GM12878 (cell line): Measurements from ENCODE around the gene DCTPP1. TPM values are rescaled to one million over a fixed set of nuclear protein-coding genes. Genes with fewer than 3 reads are reported as not detected.

Source experiments
- BACH1 ChIP-seq: fragments of 450-650 bp; IDR thresholded peaks from 2 replicates; pipeline ENCODE4 v1.6.1; 2017; ENCODE audit warnings: mild to moderate bottlenecking, borderline replicate concordance
- CBFB ChIP-seq: IDR thresholded peaks from 2 replicates; pipeline ENCODE4 v1.6.1; 2016; ENCODE audit warnings: antibody characterized with exemption, low read depth
- CBX3 ChIP-seq: fragments of 200-600 bp; sonication (generic); IDR thresholded peaks from 2 replicates; pipeline ENCODE4 v1.6.1; 2016; ENCODE audit warnings: low read depth, borderline replicate concordance
- EGR1 ChIP-seq, 2 experiments: IDR thresholded peaks; 1 replicate in 1 of 2; 2 replicates in 1 of 2; pipeline ENCODE4 v1.6.1; 2011 to 2012; ENCODE audit warnings: low read depth in 2 of 2, low read length in 2 of 2, borderline replicate concordance in 1 of 2, mild to moderate bottlenecking in 1 of 2, moderate library complexity in 1 of 2
- ESRRA ChIP-seq: IDR thresholded peaks from 2 replicates; pipeline ENCODE4 v1.6.1; 2012; ENCODE audit warnings: mild to moderate bottlenecking, low read length, improper control_type of control experiment
- MEF2B ChIP-seq: fragments of 450-650 bp; IDR thresholded peaks from 2 replicates; pipeline ENCODE4 v1.6.1; 2018; ENCODE audit warnings: mild to moderate bottlenecking, moderate library complexity; ENCODE audit not compliant: partially characterized antibody, poor library complexity, severe bottlenecking
- POLR2AphosphoS2 ChIP-seq: IDR thresholded peaks from 2 replicates; pipeline ENCODE4 v1.6.1; 2011; ENCODE audit warnings: low read depth, mild to moderate bottlenecking, low read length, improper control_type of control experiment, moderate library complexity
- RCOR1 ChIP-seq: conservative IDR thresholded peaks from 2 replicates; pipeline ENCODE4 v1.6.1; 2012; ENCODE audit warnings: low read depth, low read length, improper control_type of control experiment
- RELA ChIP-seq: fragments of 450-650 bp; IDR thresholded peaks from 2 replicates; pipeline ENCODE4 v1.8.0; 2014; ENCODE audit warnings: borderline replicate concordance; ENCODE audit not compliant: partially characterized antibody
- REST ChIP-seq: IDR thresholded peaks from 2 replicates; pipeline ENCODE4 v1.6.1; 2012; ENCODE audit warnings: mild to moderate bottlenecking, low read depth, low read length
- STAT1 ChIP-seq: fragments of 450-650 bp; conservative IDR thresholded peaks from 2 replicates; pipeline ENCODE4 v1.6.1; 2014; ENCODE audit warnings: antibody characterized with exemption, mild to moderate bottlenecking
- ZNF207 ChIP-seq: fragments of 450-650 bp; IDR thresholded peaks from 2 replicates; pipeline ENCODE4 v1.6.1; 2014; ENCODE audit warnings: antibody characterized with exemption, mild to moderate bottlenecking, borderline replicate concordance
- polyA plus RNA-seq, 11 experiments: library from polyadenylated mRNA; depleted of rRNA in 4 of 11; unstranded in 6 of 11; stranded (reverse) in 5 of 11; fragments of >200 nt; fragmentation: Nextera tagmentation in 4 of 11; fragmentation: Illumina TruSeq in 1 of 11; extraction: Ambion mirVana in 4 of 11; extraction: Trizol in 1 of 11; gene quantifications; 1 replicate in 1 of 11; 2 replicates in 10 of 11; pipeline versions ENCODE4 v1.2.1 to v1.2.3, GENCODE V29; 2011 to 2016; ENCODE audit warnings: inconsistent platforms in 2 of 11, missing spikeins in 2 of 11, low read depth in 1 of 11
- total RNA-seq, 4 experiments: library from RNA; depleted of rRNA in 3 of 4; stranded (reverse); fragments of >200 nt in 3 of 4; fragmentation: Illumina TruSeq in 1 of 4; extraction: Trizol in 1 of 4; gene quantifications; 2 replicates each; pipeline versions ENCODE4 v1.2.1 to v1.2.3, GENCODE V29; 2013 to 2021
- TF ChIP-seq, protein P1 (sequence below), 3 experiments: IDR thresholded peaks in 2 of 3; conservative IDR thresholded peaks in 1 of 3; 2 replicates each; pipeline ENCODE4 v1.5.1; 2011; ENCODE audit warnings: low read depth in 3 of 3, low read length in 3 of 3, mild to moderate bottlenecking in 3 of 3, control low read depth in 2 of 3, moderate library complexity in 2 of 3, inconsistent platforms in 1 of 3, mixed read lengths in 1 of 3; ENCODE audit not compliant: control insufficient read depth in 2 of 3, insufficient read depth in 1 of 3; ENCODE audit errors: extremely low read depth in 1 of 3
- TF ChIP-seq, protein P2 (sequence below): IDR thresholded peaks from 2 replicates; pipeline ENCODE4 v1.6.1; 2012; ENCODE audit warnings: improper control_type of control experiment, low read depth, low read length; ENCODE audit not compliant: insufficient replicate concordance
- TF ChIP-seq, protein P3 (sequence below): fragments of 450-650 bp; IDR thresholded peaks from 2 replicates; pipeline ENCODE4 v1.6.1; 2016; ENCODE audit warnings: mild to moderate bottlenecking

The DCTPP1 gene
- total and polyA plus RNA-seq, 10 of the 15 experiments (the other 5 are each of a cell fraction or from before 2014, with no cell fraction given), result 72.1 to 266 (median 157) TPM

DNA sequence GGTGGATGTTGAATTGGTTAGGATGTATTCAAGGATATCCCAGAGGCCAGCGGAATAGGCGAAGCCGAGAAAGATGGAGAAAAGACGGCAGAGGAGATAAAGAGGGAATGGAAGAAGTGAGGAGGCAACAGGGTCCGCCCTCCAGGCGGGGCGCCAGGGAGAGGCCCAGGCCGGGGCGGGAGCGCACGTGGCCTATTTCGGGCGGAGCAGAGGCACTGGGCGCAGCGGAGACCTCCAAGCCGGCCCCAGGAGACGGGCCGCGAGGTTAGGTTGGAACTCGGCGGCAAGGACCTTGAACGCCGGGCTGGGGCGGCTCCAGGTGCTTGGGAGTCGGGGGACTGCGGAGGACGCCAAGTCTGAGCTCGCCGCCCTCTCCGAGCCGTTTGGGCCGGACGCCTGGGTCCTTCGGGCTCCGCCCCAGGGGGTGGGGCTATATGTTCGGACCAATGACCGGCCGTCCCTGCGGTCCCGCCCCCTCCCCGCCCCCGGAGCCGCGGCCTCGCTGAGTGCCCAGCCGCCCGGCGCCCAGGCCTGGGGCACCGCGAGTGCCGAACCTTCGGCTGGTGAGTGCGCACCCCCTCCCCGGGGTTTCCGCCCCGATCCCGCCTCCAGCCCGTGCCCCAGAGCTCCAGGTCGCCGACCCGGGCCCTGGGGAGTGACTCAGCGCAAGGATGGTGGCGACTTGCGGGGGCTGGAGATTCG lies 22.6 kb downstream of the DCTPP1 start, which contains the start of gene ZNF771 (continued):
- TF ChIP-seq RCOR1, result no peak
- no peak for TF ChIP-seq STAT1
- no peak for TF ChIP-seq RELA
- peak; percentile 34 for TF ChIP-seq MEF2B
- TF ChIP-seq, protein P1, sequence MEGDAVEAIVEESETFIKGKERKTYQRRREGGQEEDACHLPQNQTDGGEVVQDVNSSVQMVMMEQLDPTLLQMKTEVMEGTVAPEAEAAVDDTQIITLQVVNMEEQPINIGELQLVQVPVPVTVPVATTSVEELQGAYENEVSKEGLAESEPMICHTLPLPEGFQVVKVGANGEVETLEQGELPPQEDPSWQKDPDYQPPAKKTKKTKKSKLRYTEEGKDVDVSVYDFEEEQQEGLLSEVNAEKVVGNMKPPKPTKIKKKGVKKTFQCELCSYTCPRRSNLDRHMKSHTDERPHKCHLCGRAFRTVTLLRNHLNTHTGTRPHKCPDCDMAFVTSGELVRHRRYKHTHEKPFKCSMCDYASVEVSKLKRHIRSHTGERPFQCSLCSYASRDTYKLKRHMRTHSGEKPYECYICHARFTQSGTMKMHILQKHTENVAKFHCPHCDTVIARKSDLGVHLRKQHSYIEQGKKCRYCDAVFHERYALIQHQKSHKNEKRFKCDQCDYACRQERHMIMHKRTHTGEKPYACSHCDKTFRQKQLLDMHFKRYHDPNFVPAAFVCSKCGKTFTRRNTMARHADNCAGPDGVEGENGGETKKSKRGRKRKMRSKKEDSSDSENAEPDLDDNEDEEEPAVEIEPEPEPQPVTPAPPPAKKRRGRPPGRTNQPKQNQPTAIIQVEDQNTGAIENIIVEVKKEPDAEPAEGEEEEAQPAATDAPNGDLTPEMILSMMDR (IDR thresholded peaks at IDR 0.05 in 2 of 3, conservative IDR thresholded peaks at IDR 0.05 in 1 of 3; ENCODE audit: control insufficient read depth in 2 of 3, extremely low read depth in 1 of 3, insufficient read depth in 1 of 3, low read depth in 3 of 3, low read length in 3 of 3), result peak in 1 of 3 experiments; percentile 21; a peak in 1 of 6 replicates
- TF ChIP-seq EGR1 (IDR thresholded peaks at IDR 0.05; ENCODE audit: borderline replicate concordance in 1 of 2, low read depth in 2 of 2, low read length in 2 of 2), result peak in 1 of 2 experiments; percentile 86; a peak in 2 of 3 replicates
- 0 out of 2 replicates have a peak, but pooled peaks have one; percentile 22 for TF ChIP-seq CBFB
- TF ChIP-seq ZNF207, result no peak
- no peak for TF ChIP-seq ESRRA
- TF ChIP-seq, protein P2, sequence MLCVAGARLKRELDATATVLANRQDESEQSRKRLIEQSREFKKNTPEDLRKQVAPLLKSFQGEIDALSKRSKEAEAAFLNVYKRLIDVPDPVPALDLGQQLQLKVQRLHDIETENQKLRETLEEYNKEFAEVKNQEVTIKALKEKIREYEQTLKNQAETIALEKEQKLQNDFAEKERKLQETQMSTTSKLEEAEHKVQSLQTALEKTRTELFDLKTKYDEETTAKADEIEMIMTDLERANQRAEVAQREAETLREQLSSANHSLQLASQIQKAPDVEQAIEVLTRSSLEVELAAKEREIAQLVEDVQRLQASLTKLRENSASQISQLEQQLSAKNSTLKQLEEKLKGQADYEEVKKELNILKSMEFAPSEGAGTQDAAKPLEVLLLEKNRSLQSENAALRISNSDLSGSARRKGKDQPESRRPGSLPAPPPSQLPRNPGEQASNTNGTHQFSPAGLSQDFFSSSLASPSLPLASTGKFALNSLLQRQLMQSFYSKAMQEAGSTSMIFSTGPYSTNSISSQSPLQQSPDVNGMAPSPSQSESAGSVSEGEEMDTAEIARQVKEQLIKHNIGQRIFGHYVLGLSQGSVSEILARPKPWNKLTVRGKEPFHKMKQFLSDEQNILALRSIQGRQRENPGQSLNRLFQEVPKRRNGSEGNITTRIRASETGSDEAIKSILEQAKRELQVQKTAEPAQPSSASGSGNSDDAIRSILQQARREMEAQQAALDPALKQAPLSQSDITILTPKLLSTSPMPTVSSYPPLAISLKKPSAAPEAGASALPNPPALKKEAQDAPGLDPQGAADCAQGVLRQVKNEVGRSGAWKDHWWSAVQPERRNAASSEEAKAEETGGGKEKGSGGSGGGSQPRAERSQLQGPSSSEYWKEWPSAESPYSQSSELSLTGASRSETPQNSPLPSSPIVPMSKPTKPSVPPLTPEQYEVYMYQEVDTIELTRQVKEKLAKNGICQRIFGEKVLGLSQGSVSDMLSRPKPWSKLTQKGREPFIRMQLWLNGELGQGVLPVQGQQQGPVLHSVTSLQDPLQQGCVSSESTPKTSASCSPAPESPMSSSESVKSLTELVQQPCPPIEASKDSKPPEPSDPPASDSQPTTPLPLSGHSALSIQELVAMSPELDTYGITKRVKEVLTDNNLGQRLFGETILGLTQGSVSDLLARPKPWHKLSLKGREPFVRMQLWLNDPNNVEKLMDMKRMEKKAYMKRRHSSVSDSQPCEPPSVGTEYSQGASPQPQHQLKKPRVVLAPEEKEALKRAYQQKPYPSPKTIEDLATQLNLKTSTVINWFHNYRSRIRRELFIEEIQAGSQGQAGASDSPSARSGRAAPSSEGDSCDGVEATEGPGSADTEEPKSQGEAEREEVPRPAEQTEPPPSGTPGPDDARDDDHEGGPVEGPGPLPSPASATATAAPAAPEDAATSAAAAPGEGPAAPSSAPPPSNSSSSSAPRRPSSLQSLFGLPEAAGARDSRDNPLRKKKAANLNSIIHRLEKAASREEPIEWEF, result no peak
- TF ChIP-seq CBX3, result no peak
- TF ChIP-seq, protein P3, sequence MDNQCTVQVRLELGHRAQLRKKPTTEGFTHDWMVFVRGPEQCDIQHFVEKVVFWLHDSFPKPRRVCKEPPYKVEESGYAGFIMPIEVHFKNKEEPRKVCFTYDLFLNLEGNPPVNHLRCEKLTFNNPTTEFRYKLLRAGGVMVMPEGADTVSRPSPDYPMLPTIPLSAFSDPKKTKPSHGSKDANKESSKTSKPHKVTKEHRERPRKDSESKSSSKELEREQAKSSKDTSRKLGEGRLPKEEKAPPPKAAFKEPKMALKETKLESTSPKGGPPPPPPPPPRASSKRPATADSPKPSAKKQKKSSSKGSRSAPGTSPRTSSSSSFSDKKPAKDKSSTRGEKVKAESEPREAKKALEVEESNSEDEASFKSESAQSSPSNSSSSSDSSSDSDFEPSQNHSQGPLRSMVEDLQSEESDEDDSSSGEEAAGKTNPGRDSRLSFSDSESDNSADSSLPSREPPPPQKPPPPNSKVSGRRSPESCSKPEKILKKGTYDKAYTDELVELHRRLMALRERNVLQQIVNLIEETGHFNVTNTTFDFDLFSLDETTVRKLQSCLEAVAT, result no peak; the same call in 1 of the 2 replicates
- TF ChIP-seq BACH1, result peak; percentile 18; the same call in 1 of the 2 replicates
- no peak for TF ChIP-seq POLR2AphosphoS2
- no peak for TF ChIP-seq REST
